ENCODE data around the gene PATL1.

DNA sequence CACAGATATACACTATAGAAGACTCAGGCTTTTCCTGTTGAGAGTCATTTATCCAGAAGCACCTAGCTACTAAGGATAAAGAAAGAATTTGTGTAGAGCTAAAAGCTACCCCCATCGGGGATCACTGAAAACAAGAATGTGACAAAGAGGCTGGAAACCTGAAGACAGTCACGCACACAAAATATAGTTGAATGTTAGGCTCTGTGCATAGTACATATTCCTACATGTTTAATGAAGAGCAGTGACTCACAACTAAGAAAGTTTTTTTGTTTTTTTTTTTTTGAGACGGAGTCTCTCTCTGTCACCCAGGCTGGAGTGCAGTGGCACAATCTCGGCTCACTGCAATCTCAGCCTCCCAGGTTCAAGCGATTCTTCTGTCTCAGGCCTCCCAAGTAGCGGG, 36.5 kb upstream of the PATL1 start:
- no peak for TF ChIP-seq CTCF (IDR thresholded peaks at IDR 0.05)
- no peak for TF ChIP-seq ZFX (IDR thresholded peaks at IDR 0.05; ENCODE audit: borderline replicate concordance)

Data from 22Rv1 (cell line).